ENCODE data around the gene FOXS1.

FOXS1 gene

DNA sequence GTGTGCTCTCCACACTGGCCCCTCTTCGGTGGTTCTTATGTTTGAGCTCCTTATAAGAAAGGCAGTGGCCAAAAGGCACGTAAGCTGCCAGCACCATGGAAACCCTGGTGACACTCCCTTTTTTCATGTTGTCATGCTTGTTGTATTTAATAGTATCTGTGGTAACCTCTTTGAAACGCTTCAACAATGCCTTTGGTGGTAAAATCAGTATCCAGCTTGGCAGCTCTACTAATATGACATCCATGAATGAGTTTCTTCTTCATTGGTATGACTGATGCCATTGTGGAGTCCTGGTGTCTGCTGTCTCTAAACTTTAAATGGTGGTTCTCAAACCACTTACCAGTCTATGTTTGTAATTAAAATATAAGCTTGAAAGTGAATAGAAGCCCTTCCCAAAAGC, 36.9 kb downstream of the FOXS1 start:
- Histone ChIP-seq H4K20me1 (ENCODE audit: insufficient read depth, low read length) (no peaks in the 10 kb centered on the region), H3K9me3 (ENCODE audit: insufficient read depth, low read length, severe bottlenecking) (no peaks in the 10 kb centered on the region), H3K79me2 (ENCODE audit: insufficient read depth, low read length) (no peaks in the 10 kb centered on the region), H3K27ac (ENCODE audit: low read length) (no peak overlapping the region), H3K4me1 (ENCODE audit: insufficient read depth, low read length) (no peaks in the 10 kb centered on the region), H3K4me3 (ENCODE audit: low read depth in 1 of 2, low read length in 2 of 2) (no peak overlapping the region), H3K27me3 (ENCODE audit: insufficient read depth, low read length, poor library complexity) (no peaks in the 10 kb centered on the region), H2AFZ (ENCODE audit: low read depth, low read length) (no peak overlapping the region), H3K4me2 (ENCODE audit: insufficient read depth, low read length) (no peak overlapping the region), H3K9ac (ENCODE audit: low read depth, low read length) (no peak overlapping the region), H3K36me3 (ENCODE audit: insufficient read depth, low read length) (peaks cover 39% of the 10 kb centered on the region)
- ATAC-seq (ENCODE audit: insufficient read depth, low read depth) (no peak), DNase-seq (no peak)
- TF ChIP-seq EZH2 (IDR thresholded peaks at IDR 0.05; ENCODE audit: borderline replicate concordance, low read depth, low read length, severe bottlenecking) = no peak
- TF ChIP-seq, protein P1, sequence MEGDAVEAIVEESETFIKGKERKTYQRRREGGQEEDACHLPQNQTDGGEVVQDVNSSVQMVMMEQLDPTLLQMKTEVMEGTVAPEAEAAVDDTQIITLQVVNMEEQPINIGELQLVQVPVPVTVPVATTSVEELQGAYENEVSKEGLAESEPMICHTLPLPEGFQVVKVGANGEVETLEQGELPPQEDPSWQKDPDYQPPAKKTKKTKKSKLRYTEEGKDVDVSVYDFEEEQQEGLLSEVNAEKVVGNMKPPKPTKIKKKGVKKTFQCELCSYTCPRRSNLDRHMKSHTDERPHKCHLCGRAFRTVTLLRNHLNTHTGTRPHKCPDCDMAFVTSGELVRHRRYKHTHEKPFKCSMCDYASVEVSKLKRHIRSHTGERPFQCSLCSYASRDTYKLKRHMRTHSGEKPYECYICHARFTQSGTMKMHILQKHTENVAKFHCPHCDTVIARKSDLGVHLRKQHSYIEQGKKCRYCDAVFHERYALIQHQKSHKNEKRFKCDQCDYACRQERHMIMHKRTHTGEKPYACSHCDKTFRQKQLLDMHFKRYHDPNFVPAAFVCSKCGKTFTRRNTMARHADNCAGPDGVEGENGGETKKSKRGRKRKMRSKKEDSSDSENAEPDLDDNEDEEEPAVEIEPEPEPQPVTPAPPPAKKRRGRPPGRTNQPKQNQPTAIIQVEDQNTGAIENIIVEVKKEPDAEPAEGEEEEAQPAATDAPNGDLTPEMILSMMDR (IDR thresholded peaks at IDR 0.05; ENCODE audit: borderline replicate concordance, extremely low read depth, low read length, poor library complexity, severe bottlenecking) = no peak

DNA sequence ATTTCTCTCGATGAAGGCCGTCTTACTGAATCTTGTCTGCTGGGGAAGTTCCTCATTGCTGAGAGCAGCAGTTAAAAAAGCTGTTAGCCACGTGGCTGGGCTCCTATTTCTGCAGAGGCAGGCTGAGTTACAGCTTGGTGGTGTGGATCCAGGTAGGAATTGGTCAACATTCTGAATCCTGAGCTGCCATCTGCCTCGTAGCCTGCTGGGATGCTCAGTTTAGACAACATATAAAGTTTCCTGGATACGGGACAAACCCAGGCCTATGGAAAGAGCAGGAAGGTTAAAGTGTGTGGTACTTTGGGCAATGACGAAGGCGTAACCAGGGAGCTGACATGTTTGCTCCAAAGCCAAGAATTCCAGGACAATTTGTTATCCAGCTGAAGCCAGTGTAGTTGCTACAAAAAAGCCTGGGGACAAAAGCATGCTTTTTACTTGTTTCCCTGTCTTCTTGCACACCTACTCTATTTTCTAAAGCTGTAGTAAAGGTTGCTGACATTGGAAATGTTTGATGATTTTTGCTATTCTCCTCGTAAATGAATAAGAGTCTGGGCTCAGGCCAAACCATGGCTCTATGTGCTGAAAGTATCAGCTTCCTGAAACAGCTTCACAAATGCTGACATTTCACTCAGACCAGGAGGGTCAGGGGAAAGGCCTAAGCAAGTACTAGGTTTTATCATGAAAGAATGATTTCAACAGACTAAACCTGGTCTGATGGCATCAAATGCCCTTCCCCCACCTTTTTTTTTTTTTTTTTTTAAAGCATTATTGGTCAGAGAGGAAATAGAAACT, 38.6 kb downstream of the FOXS1 start:
- Histone ChIP-seq H2AFZ (ENCODE audit: low read depth, low read length) (no peak overlapping the region), H3K4me3 (ENCODE audit: low read depth in 1 of 2, low read length in 2 of 2) (no peak overlapping the region), H3K36me3 (ENCODE audit: insufficient read depth, low read length) (peaks cover 55% of the 10 kb centered on the region), H3K9ac (ENCODE audit: low read depth, low read length) (no peak overlapping the region), H3K27ac (ENCODE audit: low read length) (no peak overlapping the region), H3K4me1 (ENCODE audit: insufficient read depth, low read length) (no peaks in the 10 kb centered on the region), H3K27me3 (ENCODE audit: insufficient read depth, low read length, poor library complexity) (no peaks in the 10 kb centered on the region), H3K79me2 (ENCODE audit: insufficient read depth, low read length) (no peaks in the 10 kb centered on the region), H3K9me3 (ENCODE audit: insufficient read depth, low read length, severe bottlenecking) (no peaks in the 10 kb centered on the region), H3K4me2 (ENCODE audit: insufficient read depth, low read length) (no peak overlapping the region), H4K20me1 (ENCODE audit: insufficient read depth, low read length) (no peaks in the 10 kb centered on the region)
- DNase-seq = no peak
- no peak for ATAC-seq (ENCODE audit: insufficient read depth, low read depth)
- TF ChIP-seq EZH2 (IDR thresholded peaks at IDR 0.05; ENCODE audit: borderline replicate concordance, low read depth, low read length, severe bottlenecking) = no peak
- TF ChIP-seq, protein P1 (IDR thresholded peaks at IDR 0.05; ENCODE audit: borderline replicate concordance, extremely low read depth, low read length, poor library complexity, severe bottlenecking) = no peak

DNA sequence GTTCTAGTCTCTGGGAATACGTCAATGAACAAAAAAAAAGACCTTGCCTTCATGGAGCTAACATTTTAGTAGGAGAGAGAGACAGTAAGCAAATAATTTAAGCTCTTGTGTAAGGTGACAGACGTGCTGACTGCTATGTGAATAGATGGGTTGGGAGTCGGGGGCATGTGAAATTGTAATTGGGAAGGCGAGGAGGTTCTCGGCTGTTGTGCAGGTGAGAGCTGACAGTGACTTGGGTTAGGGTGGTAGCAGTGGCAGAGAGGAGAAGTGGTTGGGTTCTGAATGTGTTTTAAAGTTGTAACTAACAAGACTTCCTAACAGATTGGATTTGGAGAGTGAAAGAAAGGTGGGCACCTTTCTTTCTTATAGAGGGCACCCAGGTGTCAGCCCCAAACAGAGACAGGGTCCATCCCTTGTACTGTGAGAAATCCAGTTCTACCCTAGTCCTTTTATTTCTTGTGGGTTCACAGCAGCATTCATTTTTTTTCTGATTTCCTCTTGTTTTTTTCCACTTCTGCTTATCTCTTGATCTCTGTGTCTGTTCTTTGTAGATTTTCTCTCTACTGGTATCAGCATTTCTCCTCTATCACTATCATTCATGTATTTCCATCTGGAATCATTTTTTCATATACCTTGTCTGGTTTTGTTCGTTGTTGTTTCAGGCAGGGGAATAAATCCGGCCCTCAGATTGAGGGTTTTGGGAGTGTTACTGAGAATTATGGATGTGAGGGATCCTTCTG, 41.7 kb downstream of the FOXS1 start:
- Histone ChIP-seq H3K79me2 (ENCODE audit: insufficient read depth, low read length) (no peaks in the 10 kb centered on the region), H3K9ac (ENCODE audit: low read depth, low read length) (no peak overlapping the region), H3K4me2 (ENCODE audit: insufficient read depth, low read length) (no peak overlapping the region), H3K36me3 (ENCODE audit: insufficient read depth, low read length) (peaks cover 85% of the 10 kb centered on the region), H2AFZ (ENCODE audit: low read depth, low read length) (no peak overlapping the region), H4K20me1 (ENCODE audit: insufficient read depth, low read length) (no peaks in the 10 kb centered on the region), H3K9me3 (ENCODE audit: insufficient read depth, low read length, severe bottlenecking) (no peaks in the 10 kb centered on the region), H3K27me3 (ENCODE audit: insufficient read depth, low read length, poor library complexity) (no peaks in the 10 kb centered on the region), H3K4me3 (ENCODE audit: low read depth in 1 of 2, low read length in 2 of 2) (no peak overlapping the region), H3K27ac (ENCODE audit: low read length) (0 out of 2 replicates have a peak overlapping the region, but pooled peaks have one; percentile 33), H3K4me1 (ENCODE audit: insufficient read depth, low read length) (no peaks in the 10 kb centered on the region)
- DNase-seq = no peak
- peak; percentile 46 for ATAC-seq (ENCODE audit: insufficient read depth, low read depth)
- TF ChIP-seq, protein P1 (IDR thresholded peaks at IDR 0.05; ENCODE audit: borderline replicate concordance, extremely low read depth, low read length, poor library complexity, severe bottlenecking) = no peak
